Stomach smooth muscle (tissue), 2 donors: ENCODE results near the gene GNPDA1.

ENCODE experiments used
- H3K27ac ChIP-seq: one replicate; pipeline ENCODE4 v1.7.0; 2013; ENCODE audit warnings: mild to moderate bottlenecking, low read length, inconsistent platforms
- H3K27me3 ChIP-seq, 2 donors: one replicate each; pipeline ENCODE4 v1.7.0; 2013; ENCODE audit warnings: low read length in 2 of 2; ENCODE audit not compliant: insufficient read depth in 2 of 2, control insufficient read depth in 1 of 2
- H3K36me3 ChIP-seq, 2 donors: one replicate each; pipeline ENCODE4 v1.7.0; 2013; ENCODE audit warnings: low read length in 2 of 2; ENCODE audit not compliant: control insufficient read depth in 2 of 2, insufficient read depth in 2 of 2
- H3K4me1 ChIP-seq: one replicate; pipeline ENCODE4 v1.7.0; 2013; ENCODE audit warnings: low read length; ENCODE audit not compliant: control insufficient read depth, insufficient read depth
- H3K4me3 ChIP-seq, 2 donors: one replicate each; pipeline ENCODE4 v1.7.0; 2013; ENCODE audit warnings: low read length in 2 of 2
- H3K9ac ChIP-seq, 2 donors: one replicate each; pipeline ENCODE4 v1.7.0; 2013; ENCODE audit warnings: low read length in 2 of 2, mild to moderate bottlenecking in 1 of 2
- H3K9me3 ChIP-seq, 2 donors: one replicate each; pipeline ENCODE4 v1.7.0; 2013; ENCODE audit warnings: low read length in 2 of 2; ENCODE audit not compliant: control insufficient read depth in 2 of 2
- donor health status: healthy.
- donor health status: Pancreatic carcinoma.

GNPDA1 gene

DNA sequence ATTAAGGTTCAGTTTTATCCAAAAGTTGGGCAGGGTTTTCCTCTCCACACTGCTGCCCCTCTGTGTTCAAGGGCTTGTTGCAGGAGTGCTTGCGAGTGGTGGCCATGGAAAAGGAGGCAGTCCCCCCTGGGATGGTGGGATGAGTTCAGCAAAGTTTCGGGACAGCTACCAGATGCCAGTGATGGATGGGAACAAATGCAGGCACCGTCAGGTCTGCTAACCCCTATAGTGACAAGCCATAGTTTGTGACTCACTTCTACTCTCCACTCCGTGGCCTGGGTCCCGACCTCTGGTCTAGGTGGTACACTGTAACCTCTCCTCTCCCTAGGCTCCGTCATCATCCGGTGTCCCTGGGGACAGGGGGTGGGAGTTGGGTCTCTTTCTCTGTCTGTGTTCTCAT is 47.8 kb downstream of the GNPDA1 start:
- no peaks in the 10 kb centered on the region for H3K9me3 ChIP-seq
- no peaks in the 10 kb centered on the region for H3K36me3 ChIP-seq
- H3K4me3 ChIP-seq: no peak overlapping the region
- no peaks in the 10 kb centered on the region for H3K27me3 ChIP-seq
- H3K27ac ChIP-seq: no peak overlapping the region
- H3K4me1 ChIP-seq: peaks cover 11% of the 10 kb centered on the region
- no peak overlapping the region for H3K9ac ChIP-seq

DNA sequence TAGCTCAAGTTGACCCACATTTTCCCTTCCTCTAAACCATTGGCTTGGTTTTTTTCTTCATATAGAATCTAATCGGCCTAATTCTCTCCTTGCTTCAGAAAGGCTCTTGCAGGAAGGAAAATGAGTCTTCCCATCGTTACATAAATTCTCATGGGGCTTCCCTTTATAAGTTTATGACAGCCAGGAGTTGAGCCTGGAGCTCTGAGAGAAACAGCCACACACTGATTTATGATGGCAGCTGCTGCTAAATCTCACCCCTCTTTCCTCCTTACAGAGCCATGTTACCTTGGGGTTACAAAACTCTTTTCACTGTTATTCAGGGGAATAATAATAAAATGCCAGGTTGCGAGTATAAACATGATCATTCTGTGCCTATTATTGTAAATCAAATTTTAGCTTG is 49.1 kb downstream of the GNPDA1 start:
- Histone ChIP-seq H3K27ac (no peak overlapping the region), H3K36me3 (no peaks in the 10 kb centered on the region), H3K9me3 (no peaks in the 10 kb centered on the region), H3K27me3 (peaks cover 0 to 6% of the 10 kb centered on the region in 2 donors), H3K9ac (no peak overlapping the region), H3K4me1 (peaks cover 4% of the 10 kb centered on the region), H3K4me3 (no peak overlapping the region)

DNA sequence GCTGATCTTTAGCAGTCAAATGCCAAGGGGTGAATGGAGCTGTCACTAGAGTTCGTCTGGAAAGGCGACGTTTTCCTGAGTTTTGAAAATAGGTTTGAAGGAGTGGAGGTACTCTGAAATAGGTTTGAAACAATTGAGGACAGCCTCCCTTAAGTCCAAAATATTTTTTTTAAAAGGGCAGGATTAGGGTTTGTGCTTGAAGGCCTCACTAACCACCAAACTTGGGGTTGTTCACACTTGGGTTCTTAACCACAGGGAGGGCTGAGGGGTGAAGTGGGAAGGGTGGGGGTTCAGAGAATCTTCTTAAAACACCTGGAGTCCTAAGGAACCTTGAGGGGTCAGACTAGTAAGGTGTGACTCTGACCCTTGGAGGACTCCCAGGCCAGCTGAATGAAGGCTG is 51.4 kb downstream of the GNPDA1 start:
- H3K27me3 ChIP-seq: peaks cover 0 to 8% of the 10 kb centered on the region in 2 donors
- H3K27ac ChIP-seq: no peak overlapping the region
- H3K9ac ChIP-seq: no peak overlapping the region

DNA sequence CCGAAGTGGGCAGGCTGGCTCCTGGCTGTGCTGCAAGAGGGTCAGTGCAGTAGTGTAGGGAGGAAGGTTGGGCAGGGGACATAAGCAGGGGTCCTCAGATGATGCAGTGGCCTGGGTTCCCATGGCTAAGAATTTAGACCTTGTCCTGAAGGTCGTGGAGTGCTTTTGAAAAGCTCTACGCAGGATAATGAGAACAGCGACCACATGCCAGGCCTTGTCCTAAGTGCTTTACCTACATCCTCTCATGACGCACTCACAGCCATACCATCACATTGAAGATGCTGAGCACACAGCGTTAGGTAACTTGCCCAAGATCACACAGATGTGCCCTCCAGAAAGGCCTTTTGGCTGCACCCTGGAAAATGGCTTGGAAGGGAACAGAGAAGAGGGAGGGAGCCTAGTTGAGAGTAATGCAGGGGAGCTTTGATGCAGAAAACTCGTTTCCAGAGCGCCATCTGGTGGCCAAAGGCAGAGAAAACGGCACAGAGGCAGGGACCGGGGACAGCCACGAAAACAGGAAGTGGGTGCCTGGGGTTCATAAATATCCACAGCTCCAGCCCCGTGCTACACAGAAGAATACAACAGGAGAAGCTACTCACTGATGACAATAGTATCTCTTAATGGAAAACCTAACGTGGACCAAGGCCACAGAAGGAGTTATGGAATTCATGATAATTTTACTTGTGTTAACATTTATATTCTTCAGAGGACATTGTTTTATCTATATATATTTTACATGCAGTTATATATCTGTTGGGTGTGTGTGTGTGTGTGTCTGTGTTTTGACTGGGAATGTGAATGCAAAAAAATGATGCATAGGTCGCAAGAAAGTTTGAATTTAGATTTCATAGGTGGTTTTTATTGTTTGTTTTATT is 52.1 kb downstream of the GNPDA1 start:
- peaks cover 3% of the 10 kb centered on the region for H3K4me1 ChIP-seq
- no peak overlapping the region for H3K4me3 ChIP-seq
- H3K9ac ChIP-seq: no peak overlapping the region
- no peaks in the 10 kb centered on the region for H3K36me3 ChIP-seq
- no peaks in the 10 kb centered on the region for H3K9me3 ChIP-seq
- H3K27me3 ChIP-seq: peaks cover 0 to 8% of the 10 kb centered on the region in 2 donors
- H3K27ac ChIP-seq: no peak overlapping the region

More for the DNA sequence above, 51.4 kb downstream of the GNPDA1 start:
- Histone ChIP-seq H3K4me1 (peaks cover 3% of the 10 kb centered on the region), H3K36me3 (no peaks in the 10 kb centered on the region), H3K4me3 (no peak overlapping the region), H3K9me3 (no peaks in the 10 kb centered on the region)

DNA sequence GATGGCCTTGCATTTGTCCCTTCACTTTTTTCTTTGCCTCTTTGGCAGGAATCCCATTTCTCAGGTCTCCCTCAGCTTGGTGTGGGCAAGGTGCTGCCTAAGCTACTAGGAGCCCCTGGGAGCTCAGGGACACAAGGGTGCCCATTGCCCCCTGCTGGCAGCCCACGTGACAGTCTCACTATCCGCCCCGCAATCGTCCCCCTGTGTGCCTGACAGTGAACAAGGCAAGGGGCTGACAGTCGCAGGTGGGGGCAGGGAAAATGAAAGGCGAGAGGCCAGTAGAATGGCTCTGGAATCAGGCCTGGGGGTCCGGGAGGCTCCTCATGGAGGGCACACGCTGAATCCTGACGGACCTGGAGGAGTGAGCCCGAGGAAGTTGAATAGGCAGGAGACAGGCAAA is 52.8 kb downstream of the GNPDA1 start:
- Histone ChIP-seq H3K4me1 (peaks cover 3% of the 10 kb centered on the region), H3K36me3 (no peaks in the 10 kb centered on the region), H3K27me3 (peaks cover 0 to 8% of the 10 kb centered on the region in 2 donors), H3K4me3 (no peak overlapping the region), H3K9ac (no peak overlapping the region), H3K27ac (no peak overlapping the region), H3K9me3 (no peaks in the 10 kb centered on the region)

DNA sequence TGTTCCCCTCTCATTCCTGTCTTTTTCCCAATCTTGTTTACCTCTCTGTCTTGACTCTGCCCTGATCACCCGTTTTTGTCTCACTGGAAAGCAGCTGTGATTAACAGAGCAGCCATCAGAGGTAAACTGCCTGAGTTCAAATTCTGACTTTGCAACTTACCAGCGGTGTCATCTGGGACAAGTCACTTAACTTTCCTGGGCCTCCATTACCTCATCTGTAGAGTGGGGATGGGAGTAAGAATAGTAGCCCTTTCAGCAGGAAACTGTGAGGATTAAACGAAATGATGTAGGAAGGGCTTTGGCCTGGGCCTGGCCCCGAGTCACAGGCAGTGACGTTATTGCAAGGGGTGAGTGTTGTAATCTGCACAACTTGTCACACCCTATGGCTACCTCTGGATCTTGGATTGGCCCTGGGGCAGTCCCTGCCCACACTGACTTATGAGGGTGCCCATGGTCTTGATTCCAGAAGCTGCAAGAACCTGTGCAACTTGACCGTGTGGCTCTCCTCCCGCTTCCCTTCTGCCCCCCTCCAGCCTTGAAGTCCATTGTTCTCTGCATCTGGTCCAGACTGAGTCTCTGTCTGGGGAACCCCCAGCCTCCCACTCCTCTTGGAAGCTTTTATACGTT is 54.2 kb downstream of the GNPDA1 start:
- peaks cover 3% of the 10 kb centered on the region for H3K4me1 ChIP-seq
- peak overlapping the region in 1 of 2 donors; percentile 8 for H3K4me3 ChIP-seq
- no peaks in the 10 kb centered on the region for H3K9me3 ChIP-seq
- H3K27ac ChIP-seq: no peak overlapping the region
- H3K36me3 ChIP-seq: no peaks in the 10 kb centered on the region
- no peak overlapping the region for H3K9ac ChIP-seq
- peaks cover 0 to 8% of the 10 kb centered on the region in 2 donors for H3K27me3 ChIP-seq

DNA sequence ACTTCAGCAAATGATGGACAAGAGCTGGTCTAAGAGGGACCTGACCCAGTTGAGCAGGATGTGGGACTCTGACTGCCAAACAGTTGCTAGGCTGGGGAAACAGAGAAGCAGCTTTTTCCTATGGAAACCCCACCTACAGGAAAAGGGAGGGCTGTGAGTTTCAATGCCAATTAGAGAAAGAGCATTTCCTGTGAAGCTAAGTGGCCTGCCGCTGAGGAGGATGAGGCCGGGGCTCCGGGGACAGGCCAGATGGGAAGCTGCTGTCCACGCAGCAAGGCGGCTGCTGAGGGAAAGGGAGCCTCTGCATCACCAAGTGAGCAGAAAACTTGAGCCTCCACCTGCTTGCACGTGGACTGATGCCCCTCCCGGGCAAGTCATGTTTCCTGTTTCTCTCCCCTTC is 54.7 kb downstream of the GNPDA1 start, which contains the start of gene PCDH12:
Gene PCDH12, minus strand, starts transcription at position 90 of the 400 bp plus-strand sequence. CDS start 351 bp downstream, outside the sequence.
- Histone ChIP-seq H3K4me3 (peak within 1 kb of the TSS in 1 of 2 donors; percentile 40), H3K27ac (no peak within 1 kb of the TSS), H3K36me3 (no peaks in the 10 kb centered on the region), H3K9me3 (no peaks in the 10 kb centered on the region), H3K4me1 (peaks cover 3% of the 10 kb centered on the region), H3K9ac (no peak within 1 kb of the TSS), H3K27me3 (peaks cover 0 to 10% of the 10 kb centered on the region in 2 donors)

DNA sequence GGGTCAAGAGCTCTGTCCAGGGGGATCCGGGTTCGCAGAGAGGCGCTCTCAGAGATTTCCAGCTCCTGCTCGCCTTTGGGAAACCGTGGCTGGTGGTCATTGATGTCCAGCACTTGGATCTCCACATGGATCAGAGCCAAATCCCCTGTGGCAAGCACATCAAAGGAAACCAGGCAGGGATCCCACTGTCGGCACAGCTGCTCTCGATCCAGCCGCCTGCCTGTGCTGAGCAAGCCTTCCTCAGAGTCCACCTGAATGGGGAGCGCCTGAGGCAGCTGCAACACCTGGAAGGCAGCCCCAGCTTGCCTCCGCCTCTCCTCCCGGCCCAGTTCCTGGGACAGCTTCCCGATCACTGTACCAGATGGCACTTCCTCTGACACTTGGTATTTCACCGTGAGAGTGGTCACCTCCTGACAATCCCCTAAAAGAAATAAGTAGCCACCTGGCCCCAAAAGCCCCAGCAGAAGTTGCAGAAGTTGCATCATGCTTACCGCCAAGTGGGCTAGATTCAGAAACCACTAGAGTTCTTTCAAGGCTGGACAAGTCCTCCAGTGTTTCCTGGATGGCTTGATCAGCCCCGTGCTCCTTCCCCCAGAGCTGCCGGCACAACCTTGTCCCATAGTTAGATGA is 55.3 kb downstream of the GNPDA1 start:
- H3K9me3 ChIP-seq: no peaks in the 10 kb centered on the region
- H3K9ac ChIP-seq: no peak overlapping the region
- peak overlapping the region in 1 of 2 donors; percentile 40 for H3K4me3 ChIP-seq
- peaks cover 0 to 10% of the 10 kb centered on the region in 2 donors for H3K27me3 ChIP-seq
- no peaks in the 10 kb centered on the region for H3K36me3 ChIP-seq
- H3K27ac ChIP-seq: no peak overlapping the region
- peaks cover 3% of the 10 kb centered on the region for H3K4me1 ChIP-seq

DNA sequence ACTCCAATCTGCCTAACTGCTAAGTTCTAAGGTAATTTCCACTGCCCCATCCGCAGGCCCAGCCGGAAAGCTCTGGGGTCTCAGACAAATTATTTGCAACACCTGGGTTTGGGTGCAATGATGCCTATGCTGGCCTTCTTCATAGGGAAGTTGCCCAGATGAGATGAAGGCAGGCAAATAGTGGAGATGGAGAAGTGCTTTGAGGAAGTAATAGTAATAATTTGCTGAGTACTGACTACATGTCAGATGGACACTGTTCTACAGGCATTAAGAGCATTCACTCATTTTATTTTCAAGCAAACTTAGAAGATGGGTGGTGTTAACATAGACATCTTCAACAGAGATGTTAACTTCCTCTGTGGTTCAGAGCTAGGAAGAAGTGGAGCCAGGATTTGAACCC is 58.6 kb downstream of the GNPDA1 start:
- H3K4me3 ChIP-seq: no peak overlapping the region
- no peak overlapping the region for H3K9ac ChIP-seq
- peaks cover 0 to 6% of the 10 kb centered on the region in 2 donors for H3K27me3 ChIP-seq
- no peaks in the 10 kb centered on the region for H3K4me1 ChIP-seq
- H3K9me3 ChIP-seq: no peaks in the 10 kb centered on the region
- no peak overlapping the region for H3K27ac ChIP-seq
- no peaks in the 10 kb centered on the region for H3K36me3 ChIP-seq

DNA sequence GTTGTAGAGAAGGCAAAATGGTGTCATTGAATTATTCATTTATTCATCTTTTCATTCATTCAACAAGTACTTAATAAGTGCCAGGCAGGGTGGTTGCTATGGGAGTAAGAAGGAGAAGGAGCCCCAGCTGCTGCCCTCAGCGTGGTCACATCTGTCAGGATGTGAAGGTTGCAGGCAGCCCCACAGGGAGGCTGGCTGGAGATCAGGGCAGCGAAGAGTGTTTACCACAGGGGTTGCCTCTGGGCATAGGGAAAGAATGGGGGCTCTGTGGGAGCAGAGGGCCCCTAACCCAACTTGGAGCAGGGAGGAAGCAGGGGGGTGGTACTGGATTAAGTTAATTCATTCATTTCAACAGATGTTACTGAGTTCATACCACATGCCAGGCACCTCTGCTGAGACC is 60.8 kb downstream of the GNPDA1 start:
- no peaks in the 10 kb centered on the region for H3K9me3 ChIP-seq
- H3K9ac ChIP-seq: no peak overlapping the region
- no peak overlapping the region for H3K27ac ChIP-seq
- no peak overlapping the region for H3K4me3 ChIP-seq
- H3K4me1 ChIP-seq: no peaks in the 10 kb centered on the region
- no peaks in the 10 kb centered on the region for H3K36me3 ChIP-seq
- peaks cover 0 to 2% of the 10 kb centered on the region in 2 donors for H3K27me3 ChIP-seq
